AG09309 (cell line): Measurements from ENCODE around the gene HVCN1.
"Not testable (repeated sequence)": the region's sequence is repeated elsewhere in the genome, so short reads cannot be mapped to it uniquely, and the experiment has no call there.

ENCODE experiments used
- DNase-seq: peaks from one replicate; pipeline ENCODE4 v3.0.0-alpha.2; 2010; ENCODE audit warnings: low read depth
- H3K4me3 ChIP-seq: 2 replicates; pipeline ENCODE4 v1.5.1; 2011; ENCODE audit warnings: mild to moderate bottlenecking, low read depth, low read length, moderate library complexity; ENCODE audit not compliant: control insufficient read depth
- TF ChIP-seq, protein P1 (sequence below): IDR thresholded peaks from 2 replicates; pipeline ENCODE4 v1.5.1; 2011; ENCODE audit warnings: mild to moderate bottlenecking, low read depth, low read length, inconsistent platforms; ENCODE audit not compliant: insufficient read depth, control insufficient read depth; ENCODE audit errors: missing control alignments

HVCN1 gene, protein sequence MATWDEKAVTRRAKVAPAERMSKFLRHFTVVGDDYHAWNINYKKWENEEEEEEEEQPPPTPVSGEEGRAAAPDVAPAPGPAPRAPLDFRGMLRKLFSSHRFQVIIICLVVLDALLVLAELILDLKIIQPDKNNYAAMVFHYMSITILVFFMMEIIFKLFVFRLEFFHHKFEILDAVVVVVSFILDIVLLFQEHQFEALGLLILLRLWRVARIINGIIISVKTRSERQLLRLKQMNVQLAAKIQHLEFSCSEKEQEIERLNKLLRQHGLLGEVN

DNA sequence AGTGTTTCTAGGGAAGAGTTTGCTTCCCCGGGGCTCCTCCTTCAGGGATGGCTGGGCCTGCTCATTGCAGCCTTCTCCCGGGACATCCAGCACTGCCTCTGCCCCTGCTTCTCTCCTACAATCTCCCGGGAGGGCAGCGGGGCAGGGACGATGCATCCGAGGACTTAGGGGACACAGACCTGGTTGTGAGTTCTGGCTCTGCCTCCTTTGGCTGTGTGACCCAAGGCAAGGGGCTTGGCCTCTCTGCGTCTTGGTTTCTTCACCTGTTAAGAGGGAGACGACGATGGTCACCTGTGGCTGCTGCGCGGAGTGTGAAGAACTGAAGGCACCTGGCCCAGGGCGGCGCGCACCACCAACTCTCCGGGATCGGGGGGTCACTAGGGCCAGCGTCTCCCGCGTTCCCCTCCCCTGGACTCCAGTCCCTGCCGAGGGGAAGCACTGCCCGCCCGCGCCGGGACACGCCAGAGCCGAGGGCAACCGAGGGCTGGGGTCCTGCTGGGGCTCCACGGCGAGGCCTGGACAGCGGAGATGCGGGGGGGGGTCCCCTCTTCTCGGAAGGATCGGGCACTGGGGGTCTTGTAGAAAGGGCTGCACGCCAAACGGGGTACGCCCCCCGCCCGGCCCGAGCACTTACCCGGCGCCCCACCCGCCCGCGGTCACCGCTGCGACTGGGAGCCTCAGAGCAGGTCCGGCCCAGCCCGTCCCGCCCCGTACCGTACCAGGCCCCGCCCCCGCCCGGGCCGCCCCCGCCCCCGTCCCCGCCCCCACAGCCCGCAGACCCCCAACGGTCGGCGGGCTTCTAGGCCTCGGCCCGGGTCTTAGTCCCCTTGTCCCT, at the start of gene HVCN1:
TSS of gene HVCN1 (minus strand) at position 670 of the 835 bp plus-strand sequence. CDS start 5,870 bp downstream, outside the sequence.
- TF ChIP-seq, protein P1, sequence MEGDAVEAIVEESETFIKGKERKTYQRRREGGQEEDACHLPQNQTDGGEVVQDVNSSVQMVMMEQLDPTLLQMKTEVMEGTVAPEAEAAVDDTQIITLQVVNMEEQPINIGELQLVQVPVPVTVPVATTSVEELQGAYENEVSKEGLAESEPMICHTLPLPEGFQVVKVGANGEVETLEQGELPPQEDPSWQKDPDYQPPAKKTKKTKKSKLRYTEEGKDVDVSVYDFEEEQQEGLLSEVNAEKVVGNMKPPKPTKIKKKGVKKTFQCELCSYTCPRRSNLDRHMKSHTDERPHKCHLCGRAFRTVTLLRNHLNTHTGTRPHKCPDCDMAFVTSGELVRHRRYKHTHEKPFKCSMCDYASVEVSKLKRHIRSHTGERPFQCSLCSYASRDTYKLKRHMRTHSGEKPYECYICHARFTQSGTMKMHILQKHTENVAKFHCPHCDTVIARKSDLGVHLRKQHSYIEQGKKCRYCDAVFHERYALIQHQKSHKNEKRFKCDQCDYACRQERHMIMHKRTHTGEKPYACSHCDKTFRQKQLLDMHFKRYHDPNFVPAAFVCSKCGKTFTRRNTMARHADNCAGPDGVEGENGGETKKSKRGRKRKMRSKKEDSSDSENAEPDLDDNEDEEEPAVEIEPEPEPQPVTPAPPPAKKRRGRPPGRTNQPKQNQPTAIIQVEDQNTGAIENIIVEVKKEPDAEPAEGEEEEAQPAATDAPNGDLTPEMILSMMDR = no peak
- peak within 1 kb of the TSS; percentile 53 for H3K4me3 ChIP-seq
- no peak for DNase-seq

DNA sequence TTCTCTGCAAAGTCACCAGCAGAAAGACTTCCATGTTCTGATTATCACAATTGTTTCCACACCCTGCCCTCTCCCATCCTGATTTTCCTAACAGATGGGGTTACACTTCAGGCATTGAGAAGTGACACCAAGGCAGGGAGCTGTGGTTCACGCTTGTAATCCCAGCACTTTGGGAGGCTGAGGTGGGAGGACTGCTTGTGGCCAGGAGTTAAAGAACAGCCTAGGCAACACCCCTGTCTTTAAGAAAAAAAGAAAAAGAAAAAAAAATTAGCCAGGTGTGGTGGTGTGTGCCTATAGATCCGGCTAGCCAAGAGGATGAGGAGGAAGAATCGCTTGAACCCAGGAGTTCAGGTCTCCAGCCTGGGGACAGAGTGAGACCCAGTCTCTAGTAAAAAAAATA, 48.6 kb upstream of the HVCN1 start:
- H3K4me3 ChIP-seq = no peak overlapping the region
- no peak for DNase-seq
- TF ChIP-seq, protein P1 = no peak

DNA sequence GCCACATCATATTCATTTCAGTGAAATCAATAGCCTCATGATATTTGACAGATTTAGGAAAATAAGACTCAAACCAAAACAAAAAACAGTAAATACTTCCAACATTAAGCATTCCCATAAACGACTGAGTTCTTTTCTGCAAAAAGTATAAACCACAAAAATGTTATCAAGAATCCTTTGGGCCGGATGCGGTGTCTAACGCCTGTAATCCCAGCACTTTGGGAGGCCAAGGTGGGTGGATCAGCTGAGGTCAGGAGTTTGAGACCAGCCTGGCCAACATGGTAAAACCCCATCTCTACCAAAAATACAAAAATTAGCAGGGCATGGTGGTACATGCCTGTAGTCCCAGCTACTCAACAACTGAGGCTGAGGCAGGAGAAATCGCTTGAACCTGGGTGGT, 48.1 kb upstream of the HVCN1 start:
- DNase-seq, H3K4me3 ChIP-seq: not testable (repeated sequence)

DNA sequence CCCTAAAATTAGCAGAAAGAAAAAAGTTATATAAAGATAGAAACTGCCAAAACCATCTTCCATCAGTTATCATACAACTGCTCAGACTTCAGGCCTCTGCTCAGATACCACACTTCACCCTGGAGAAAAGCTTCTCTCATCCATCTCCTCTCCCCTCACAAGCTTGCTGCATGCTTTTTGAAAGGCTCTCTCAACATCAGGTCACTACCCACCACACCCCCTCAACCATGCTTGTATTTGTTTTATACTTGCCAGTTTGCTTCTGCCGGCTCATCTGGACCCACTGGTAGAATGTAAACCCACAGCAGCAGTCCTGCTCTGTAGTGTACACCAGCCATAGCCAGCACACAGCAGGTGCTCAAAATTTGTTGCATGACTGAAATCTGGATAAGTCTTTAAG, 45.0 kb upstream of the HVCN1 start:
- DNase-seq = no peak
- TF ChIP-seq, protein P1 = no peak
- no peak overlapping the region for H3K4me3 ChIP-seq

DNA sequence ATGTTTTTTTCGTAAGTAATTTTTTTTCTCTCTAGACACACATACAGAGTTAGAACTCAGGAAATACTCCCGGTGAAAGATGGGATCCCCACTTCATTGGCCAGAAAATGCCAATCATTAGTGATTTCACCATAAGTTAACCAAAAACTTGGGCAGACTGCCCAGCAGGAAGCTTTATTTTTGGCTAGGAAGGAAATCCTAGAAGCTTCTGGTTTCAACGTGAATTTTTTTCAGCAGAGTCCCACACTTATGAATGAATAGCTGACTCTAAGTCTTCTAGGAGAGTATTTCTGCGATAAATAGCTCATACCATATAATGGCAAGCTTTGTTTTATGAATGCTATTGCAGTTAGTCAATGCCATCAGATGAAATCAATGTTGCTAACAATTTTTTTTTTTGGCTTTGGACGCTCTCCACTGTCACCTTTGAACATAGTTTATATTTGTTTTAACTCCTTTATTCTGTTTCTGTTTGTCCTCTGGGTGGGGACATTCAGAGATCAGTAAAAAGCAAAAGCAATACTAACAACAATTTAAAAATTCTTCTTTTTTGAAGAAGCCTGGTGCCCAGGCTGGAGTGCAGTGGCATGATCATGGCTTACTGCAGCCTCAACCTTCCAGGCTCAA, 44.3 kb upstream of the HVCN1 start:
- DNase-seq = no peak
- no peak overlapping the region for H3K4me3 ChIP-seq

DNA sequence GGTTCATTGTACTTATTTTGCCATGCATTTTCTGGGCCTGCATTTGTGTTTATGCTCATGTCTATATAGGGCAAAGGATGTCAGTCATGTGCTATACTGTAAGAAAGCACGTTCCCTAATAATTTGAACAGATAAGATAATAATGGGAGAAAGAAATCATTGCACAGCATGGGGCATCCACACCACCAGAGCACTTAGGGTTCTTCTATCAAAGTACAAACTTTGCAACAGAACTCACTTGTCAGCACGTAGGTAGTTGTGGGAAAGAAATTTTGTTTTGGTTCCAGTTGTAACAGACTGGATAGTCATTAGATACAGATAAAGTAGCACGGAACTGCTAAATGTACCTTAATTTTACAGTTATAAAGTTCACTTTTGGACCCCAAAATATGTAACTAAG, 43.7 kb upstream of the HVCN1 start:
- no peak for DNase-seq
- TF ChIP-seq, protein P1 = no peak
- no peak overlapping the region for H3K4me3 ChIP-seq

More for the DNA sequence above, 44.3 kb upstream of the HVCN1 start:
- TF ChIP-seq, protein P1 = no peak

DNA sequence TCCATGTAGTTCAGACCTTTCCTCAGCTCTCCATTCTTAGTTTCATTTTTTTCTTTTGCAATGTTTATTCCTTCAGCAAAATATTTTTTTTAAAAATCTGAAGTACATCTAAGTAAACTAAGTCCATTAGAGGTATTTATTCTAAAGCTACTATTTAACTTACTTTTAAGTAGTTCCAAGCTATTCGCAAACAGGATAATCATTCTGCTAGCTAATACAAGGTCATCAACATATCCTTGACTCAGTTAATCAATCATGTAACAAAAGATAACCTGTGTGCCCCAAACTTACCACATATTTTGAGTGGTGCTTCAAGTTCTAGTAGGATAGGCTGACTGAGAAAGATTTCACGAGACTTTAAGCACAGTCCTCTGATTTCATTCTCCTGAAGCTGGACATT, 42.6 kb upstream of the HVCN1 start:
- no peak for DNase-seq
- no peak overlapping the region for H3K4me3 ChIP-seq
- TF ChIP-seq, protein P1 = no peak
